ENCODE results near the gene SPX.

DNA sequence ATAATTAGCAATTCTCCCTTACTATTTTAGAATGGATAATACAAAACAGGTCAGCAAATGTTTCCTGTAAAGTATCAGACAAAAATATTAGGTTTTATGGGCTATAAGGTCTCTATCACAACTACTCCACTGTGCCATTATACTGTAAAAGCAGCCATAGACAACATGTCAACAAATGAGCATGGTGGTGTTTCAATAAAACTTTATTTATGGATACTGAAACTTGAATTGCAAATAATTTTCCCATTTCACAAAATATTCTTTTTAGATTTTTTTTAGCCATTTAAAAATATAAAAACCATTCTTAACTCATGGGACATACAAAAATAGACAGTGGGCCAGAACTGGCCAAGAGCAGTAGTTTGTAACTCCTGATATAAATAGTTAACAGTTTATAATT is 40.1 kb upstream of the SPX start:
- TF ChIP-seq, protein P1, sequence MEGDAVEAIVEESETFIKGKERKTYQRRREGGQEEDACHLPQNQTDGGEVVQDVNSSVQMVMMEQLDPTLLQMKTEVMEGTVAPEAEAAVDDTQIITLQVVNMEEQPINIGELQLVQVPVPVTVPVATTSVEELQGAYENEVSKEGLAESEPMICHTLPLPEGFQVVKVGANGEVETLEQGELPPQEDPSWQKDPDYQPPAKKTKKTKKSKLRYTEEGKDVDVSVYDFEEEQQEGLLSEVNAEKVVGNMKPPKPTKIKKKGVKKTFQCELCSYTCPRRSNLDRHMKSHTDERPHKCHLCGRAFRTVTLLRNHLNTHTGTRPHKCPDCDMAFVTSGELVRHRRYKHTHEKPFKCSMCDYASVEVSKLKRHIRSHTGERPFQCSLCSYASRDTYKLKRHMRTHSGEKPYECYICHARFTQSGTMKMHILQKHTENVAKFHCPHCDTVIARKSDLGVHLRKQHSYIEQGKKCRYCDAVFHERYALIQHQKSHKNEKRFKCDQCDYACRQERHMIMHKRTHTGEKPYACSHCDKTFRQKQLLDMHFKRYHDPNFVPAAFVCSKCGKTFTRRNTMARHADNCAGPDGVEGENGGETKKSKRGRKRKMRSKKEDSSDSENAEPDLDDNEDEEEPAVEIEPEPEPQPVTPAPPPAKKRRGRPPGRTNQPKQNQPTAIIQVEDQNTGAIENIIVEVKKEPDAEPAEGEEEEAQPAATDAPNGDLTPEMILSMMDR (IDR thresholded peaks at IDR 0.05; ENCODE audit: low read depth, low read length, poor library complexity, severe bottlenecking): no peak
- TF ChIP-seq EZH2phosphoT487 (IDR thresholded peaks at IDR 0.05; ENCODE audit: borderline replicate concordance, low read length): no peak
